Measurements from ENCODE around the gene TSKU. TPM values are rescaled to one million over a fixed set of nuclear protein-coding genes. Genes with fewer than 3 reads are reported as not detected.
"Not testable (repeated sequence)": the region's sequence is repeated elsewhere in the genome, so short reads cannot be mapped to it uniquely, and the experiment has no call there.

The TSKU gene
- total RNA-seq, 2 donors from 2014 or later, result 32.7 to 51.7 TPM

DNA sequence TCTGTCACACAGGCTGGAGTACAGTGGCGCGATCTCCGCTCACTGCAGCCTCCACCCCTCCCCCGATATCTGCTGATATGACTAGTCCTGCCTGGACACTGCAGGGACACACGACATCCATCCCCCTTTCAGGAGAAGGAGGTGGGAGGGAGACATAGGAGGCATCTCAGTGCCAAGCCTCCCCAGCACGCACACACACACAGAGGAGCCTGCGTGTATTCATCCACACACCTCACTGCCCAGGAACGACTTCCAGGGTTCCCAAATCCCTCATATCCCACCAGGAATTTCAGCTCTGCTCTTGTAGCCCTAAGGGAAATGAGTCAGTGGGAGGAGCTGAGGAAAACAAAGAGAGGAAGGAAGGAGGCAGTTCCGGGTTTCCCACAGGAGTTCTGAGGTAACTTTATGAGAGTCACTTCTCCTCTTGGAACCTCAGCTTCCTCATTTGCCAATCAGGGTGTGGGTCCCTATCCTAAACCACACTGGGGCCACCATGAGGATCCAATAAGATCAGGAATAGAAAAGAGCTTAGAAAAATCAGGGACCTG, 40.4 kb downstream of the TSKU start:
- DNase-seq, result peak in 1 of 4 donors; percentile 36
- H3K27me3 ChIP-seq, result no peaks in the 10 kb centered on the region
- H3K36me3 ChIP-seq (replicated peaks in 1 of 2; ENCODE audit: insufficient read depth in 1 of 2, low read depth in 2 of 2), result no peaks in the 10 kb centered on the region
- no peaks in the 10 kb centered on the region for H3K4me1 ChIP-seq
- H3K9me3 ChIP-seq, result no peaks in the 10 kb centered on the region
- peak overlapping the region in 2 of 4 donors; percentile 44 to 54 for H3K27ac ChIP-seq
- TF ChIP-seq, protein P1, sequence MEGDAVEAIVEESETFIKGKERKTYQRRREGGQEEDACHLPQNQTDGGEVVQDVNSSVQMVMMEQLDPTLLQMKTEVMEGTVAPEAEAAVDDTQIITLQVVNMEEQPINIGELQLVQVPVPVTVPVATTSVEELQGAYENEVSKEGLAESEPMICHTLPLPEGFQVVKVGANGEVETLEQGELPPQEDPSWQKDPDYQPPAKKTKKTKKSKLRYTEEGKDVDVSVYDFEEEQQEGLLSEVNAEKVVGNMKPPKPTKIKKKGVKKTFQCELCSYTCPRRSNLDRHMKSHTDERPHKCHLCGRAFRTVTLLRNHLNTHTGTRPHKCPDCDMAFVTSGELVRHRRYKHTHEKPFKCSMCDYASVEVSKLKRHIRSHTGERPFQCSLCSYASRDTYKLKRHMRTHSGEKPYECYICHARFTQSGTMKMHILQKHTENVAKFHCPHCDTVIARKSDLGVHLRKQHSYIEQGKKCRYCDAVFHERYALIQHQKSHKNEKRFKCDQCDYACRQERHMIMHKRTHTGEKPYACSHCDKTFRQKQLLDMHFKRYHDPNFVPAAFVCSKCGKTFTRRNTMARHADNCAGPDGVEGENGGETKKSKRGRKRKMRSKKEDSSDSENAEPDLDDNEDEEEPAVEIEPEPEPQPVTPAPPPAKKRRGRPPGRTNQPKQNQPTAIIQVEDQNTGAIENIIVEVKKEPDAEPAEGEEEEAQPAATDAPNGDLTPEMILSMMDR (IDR thresholded peaks at IDR 0.05), result no peak
- TF ChIP-seq POLR2A (IDR thresholded peaks at IDR 0.05), result no peak
- 61 to 63% methylated on average over 9 of the region's 9 CpGs for WGBS, 2 donors
- ATAC-seq, result peak; percentile 55
- no peak overlapping the region for H3K4me3 ChIP-seq
- intact Hi-C loops (cut with DNase I), result no loop called here

DNA sequence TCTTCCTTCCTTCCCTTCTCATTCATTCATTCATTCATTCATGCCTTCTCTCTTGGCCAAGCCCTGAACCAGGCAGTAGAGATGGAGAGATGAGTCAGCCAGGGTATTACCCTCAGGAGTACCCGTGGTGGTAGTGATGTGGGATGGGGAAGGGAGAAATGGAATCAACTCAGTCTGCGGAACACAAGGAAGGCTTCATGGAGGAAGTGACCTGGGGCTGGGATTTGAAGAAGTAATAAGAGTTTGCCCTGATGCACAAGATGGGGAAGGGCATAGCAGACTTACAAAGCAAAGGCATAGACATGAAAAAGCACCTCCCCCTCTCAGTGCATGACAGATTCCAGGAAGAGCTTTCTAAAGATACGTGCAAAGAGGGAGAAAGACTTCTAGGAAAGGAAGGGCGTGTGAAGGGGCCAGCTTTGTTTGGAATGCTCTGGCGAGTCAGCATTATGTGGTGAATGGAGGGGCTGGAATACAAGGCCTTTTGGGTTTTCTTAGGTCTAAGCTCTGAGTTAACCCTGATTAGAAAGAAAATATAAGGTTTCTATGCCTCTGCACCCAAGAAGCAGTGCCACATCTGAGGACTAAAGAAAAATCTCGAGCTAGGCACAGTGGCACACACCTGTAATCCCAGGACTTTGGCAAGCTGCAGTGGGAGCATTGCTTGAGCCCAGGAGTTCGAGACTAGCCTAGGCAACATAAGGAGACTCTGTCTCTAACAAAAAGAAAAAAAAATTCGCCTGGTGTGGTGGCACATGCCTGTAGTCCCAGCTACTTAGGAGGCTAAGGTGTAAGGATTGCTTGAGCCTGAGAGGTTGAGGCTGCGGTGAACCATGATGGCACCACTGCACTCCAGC, 41.2 kb downstream of the TSKU start:
- Histone ChIP-seq H3K36me3 (replicated peaks in 1 of 2; ENCODE audit: insufficient read depth in 1 of 2, low read depth in 2 of 2) (no peaks in the 10 kb centered on the region), H3K4me3 (no peak overlapping the region), H3K9me3 (no peaks in the 10 kb centered on the region), H3K27ac (peak overlapping the region in 2 of 4 donors; percentile 44 to 54), H3K4me1 (no peaks in the 10 kb centered on the region), H3K27me3 (no peaks in the 10 kb centered on the region)
- peak; percentile 9 for ATAC-seq
- 61 to 62% methylated on average over 9 of the region's 9 CpGs for WGBS, 2 donors
- intact Hi-C loops (cut with DNase I), result no loop called here
- no peak for TF ChIP-seq POLR2A (IDR thresholded peaks at IDR 0.05)
- TF ChIP-seq, protein P1 (IDR thresholded peaks at IDR 0.05), result no peak
- DNase-seq, result no peak

DNA sequence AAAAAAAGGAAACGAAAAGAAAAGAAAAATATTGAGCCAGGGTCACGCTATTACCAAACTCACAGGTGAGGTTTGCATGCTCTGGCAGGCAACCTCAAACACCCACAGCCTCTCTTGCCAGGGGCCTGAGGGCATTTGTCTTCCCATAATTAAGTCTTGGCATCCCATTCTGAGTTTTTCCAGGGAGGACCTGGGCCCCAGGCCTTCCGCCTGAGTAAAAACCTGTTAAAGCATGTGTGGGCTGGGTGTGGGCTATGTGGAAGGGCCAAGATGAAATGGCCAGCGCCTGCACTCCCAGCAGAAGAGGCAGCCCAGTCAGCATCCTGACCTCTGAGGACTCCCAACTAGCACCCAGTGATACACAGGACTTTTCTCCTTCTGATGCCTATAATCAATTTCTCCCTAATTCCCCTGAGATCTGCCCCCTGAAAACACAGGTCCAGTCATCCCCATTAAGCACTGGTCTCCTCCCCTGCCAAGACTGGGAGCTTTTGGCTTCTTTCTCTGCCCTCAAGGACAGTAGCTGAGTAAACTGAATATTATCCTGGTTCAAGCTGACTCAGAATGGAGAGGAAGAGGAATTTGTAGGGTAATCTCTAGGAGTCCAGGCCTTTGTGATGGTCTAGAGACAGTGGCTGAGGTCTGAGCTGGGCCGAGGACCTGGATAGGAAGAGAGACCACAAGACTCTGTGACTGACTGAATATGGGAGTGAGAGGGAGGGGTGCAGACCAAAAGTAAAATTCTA, 42.0 kb downstream of the TSKU start:
- Histone ChIP-seq H3K4me3 (no peak overlapping the region), H3K4me1 (no peaks in the 10 kb centered on the region), H3K27me3 (no peaks in the 10 kb centered on the region), H3K27ac (no peak overlapping the region), H3K36me3 (replicated peaks in 1 of 2; ENCODE audit: insufficient read depth in 1 of 2, low read depth in 2 of 2) (no peaks in the 10 kb centered on the region), H3K9me3 (no peaks in the 10 kb centered on the region)
- TF ChIP-seq, protein P1 (IDR thresholded peaks at IDR 0.05), result no peak
- TF ChIP-seq POLR2A (IDR thresholded peaks at IDR 0.05), result no peak
- intact Hi-C loops (cut with DNase I), result no loop called here
- 64 to 80% methylated on average over 4 to 5 of the region's 5 CpGs for WGBS, 2 donors
- ATAC-seq, result no peak
- DNase-seq, result no peak

DNA sequence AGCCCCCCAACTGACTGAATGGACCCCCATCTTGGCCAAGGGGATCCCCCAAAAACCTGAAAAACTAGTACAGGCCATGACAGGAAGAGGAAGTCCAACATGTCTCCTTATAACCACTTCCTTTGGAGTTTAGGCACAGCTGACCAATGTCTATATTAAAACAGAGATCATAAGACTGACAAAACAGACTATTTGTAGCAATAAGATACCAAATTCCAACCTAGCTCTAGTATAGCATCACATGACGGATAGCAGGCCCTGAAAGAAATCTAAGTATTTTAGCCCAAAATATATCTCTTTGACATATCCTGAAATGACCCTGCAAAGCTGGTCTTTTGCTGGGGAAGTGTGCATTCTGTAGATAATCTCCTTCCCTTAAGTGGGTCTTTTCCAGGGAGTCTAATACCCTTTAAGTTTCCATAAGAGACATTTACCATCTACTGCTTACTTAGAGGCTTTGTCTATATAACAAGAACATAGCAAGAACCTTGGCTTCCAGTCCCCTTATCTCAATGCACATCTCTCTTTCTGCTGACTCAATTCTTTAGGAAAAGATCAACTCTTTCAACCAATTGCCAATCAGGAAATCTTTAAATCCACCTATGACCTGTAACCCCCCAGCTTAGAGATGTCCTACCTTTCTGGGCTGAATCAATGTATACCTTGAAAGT, 42.7 kb downstream of the TSKU start:
- TF ChIP-seq, protein P1 (IDR thresholded peaks at IDR 0.05), result no peak
- no peak for TF ChIP-seq POLR2A (IDR thresholded peaks at IDR 0.05)
- H3K27ac ChIP-seq, result no peak overlapping the region
- intact Hi-C loops (cut with DNase I), result no loop called here

DNA sequence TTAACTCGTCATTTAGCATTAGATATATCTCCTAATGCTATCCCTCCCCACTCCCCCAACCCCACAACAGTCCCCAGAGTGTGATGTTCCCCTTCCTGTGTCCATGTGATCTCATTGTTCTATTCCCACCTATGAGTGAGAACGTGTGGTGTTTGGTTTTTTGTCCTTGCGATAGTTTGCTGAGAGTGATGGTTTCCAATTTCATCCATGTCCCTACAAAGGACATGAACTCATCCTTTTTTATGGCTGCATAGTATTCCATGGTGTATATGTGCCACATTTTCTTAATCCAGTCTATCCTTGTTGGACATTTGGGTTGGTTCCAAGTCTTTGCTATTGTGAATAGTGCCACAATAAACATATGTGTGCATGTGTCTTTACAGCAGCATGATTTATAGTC, 43.4 kb downstream of the TSKU start:
- H3K36me3 ChIP-seq (replicated peaks in 1 of 2; ENCODE audit: insufficient read depth in 1 of 2, low read depth in 2 of 2); intact Hi-C loops (cut with DNase I): not testable (repeated sequence)
- WGBS, 2 donors, result 58 to 66% methylated on average over 3 of the region's 3 CpGs

More for the DNA sequence above, 42.7 kb downstream of the TSKU start:
- ATAC-seq, result no peak
- Histone ChIP-seq H3K4me1 (no peaks in the 10 kb centered on the region), H3K4me3 (no peak overlapping the region), H3K9me3 (no peaks in the 10 kb centered on the region), H3K36me3 (replicated peaks in 1 of 2; ENCODE audit: insufficient read depth in 1 of 2, low read depth in 2 of 2) (no peaks in the 10 kb centered on the region), H3K27me3 (no peaks in the 10 kb centered on the region)
- WGBS, 2 donors, result 84 to 89% methylated on average over 1 of the region's 1 CpG
- no peak for DNase-seq

DNA sequence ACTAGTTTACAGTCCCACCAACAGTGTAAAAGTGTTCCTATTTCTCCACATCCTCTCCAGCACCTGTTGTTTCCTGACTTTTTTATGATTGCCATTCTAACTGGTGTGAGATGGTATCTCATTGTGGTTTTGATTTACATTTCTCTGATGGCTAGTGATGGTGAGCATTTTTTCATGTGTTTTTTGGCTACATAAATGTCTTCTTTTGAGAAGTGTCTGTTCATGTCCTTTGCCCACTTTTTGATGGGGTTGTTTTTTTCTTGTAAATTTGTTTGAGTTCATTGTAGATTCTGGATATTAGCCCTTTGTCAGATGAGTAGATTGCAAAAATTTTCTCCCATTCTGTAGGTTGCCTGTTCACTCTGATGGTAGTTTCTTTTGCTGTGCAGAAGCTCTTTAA, 43.8 kb downstream of the TSKU start:
- H3K27me3 ChIP-seq; H3K9me3 ChIP-seq; intact Hi-C loops (cut with DNase I); H3K27ac ChIP-seq; ATAC-seq; H3K4me3 ChIP-seq; H3K36me3 ChIP-seq (replicated peaks in 1 of 2; ENCODE audit: insufficient read depth in 1 of 2, low read depth in 2 of 2); H3K4me1 ChIP-seq; DNase-seq: not testable (repeated sequence)

More for the DNA sequence above, 43.4 kb downstream of the TSKU start:
- H3K4me3 ChIP-seq, ATAC-seq, H3K4me1 ChIP-seq, H3K9me3 ChIP-seq, H3K27me3 ChIP-seq, H3K27ac ChIP-seq, DNase-seq: not testable (repeated sequence)
